Neural progenitor cell (in vitro differentiated cells): ENCODE data around the gene WDR33. TPM values are rescaled to one million over a fixed set of nuclear protein-coding genes. Genes with fewer than 3 reads are reported as not detected.

Experiments
- DNase-seq: peaks from one replicate; pipeline ENCODE4 v3.0.0-alpha.2; 2016; ENCODE audit warnings: low spot score
- H2AFZ ChIP-seq: fragments of 200-600 bp; sonication (generic); replicated peaks from 2 replicates; pipeline ENCODE4 v1.6.1; 2016; ENCODE audit warnings: antibody characterized with exemption
- H3F3A ChIP-seq: fragments of 200-600 bp; sonication (generic); 2 replicates; pipeline ENCODE4 v1.6.1; 2016; ENCODE audit warnings: antibody characterized with exemption, low read depth
- H3K27ac ChIP-seq: fragments of 200-600 bp; sonication (generic); 2 replicates; pipeline ENCODE4 v1.5.1; 2016; ENCODE audit warnings: mild to moderate bottlenecking
- H3K27me3 ChIP-seq: fragments of 200-600 bp; sonication (generic); 2 replicates; pipeline ENCODE4 v1.6.1; 2016; ENCODE audit warnings: mild to moderate bottlenecking, moderate library complexity
- H3K36me3 ChIP-seq: fragments of 200-600 bp; sonication (generic); 2 replicates; pipeline ENCODE4 v1.5.1; 2016
- H3K4me1 ChIP-seq: fragments of 200-600 bp; sonication (generic); 2 replicates; pipeline ENCODE4 v1.6.1; 2016; ENCODE audit warnings: mixed run types
- H3K4me2 ChIP-seq: fragments of 200-600 bp; sonication (generic); 2 replicates; pipeline ENCODE4 v1.6.1; 2016
- H3K4me3 ChIP-seq: fragments of 200-600 bp; sonication (generic); 2 replicates; pipeline ENCODE4 v1.5.1; 2016
- H3K79me2 ChIP-seq: fragments of 200-600 bp; sonication (generic); 2 replicates; pipeline ENCODE4 v1.6.1; 2016; ENCODE audit warnings: low read depth
- H3K9ac ChIP-seq: fragments of 200-600 bp; sonication (generic); 2 replicates; pipeline ENCODE4 v1.6.1; 2016
- H3K9me3 ChIP-seq: fragments of 200-600 bp; sonication (generic); 2 replicates; pipeline ENCODE4 v1.5.1; 2016; ENCODE audit warnings: low read depth
- H4K20me1 ChIP-seq: fragments of 200-600 bp; sonication (generic); 2 replicates; pipeline ENCODE4 v1.6.1; 2016; ENCODE audit warnings: low read depth
- H3K27ac Mint-ChIP-seq: 3 replicates; pipeline ENCODE4 v1.8.0; 2021; ENCODE audit warnings: mixed read lengths
- H3K27me3 Mint-ChIP-seq: 2 replicates; pipeline ENCODE4 v1.8.0; 2022; ENCODE audit warnings: low read depth, mild to moderate bottlenecking, inconsistent platforms, moderate library complexity, mixed read lengths; ENCODE audit not compliant: insufficient read depth
- H3K36me3 Mint-ChIP-seq: 3 replicates; pipeline ENCODE4 v1.8.0; 2021; ENCODE audit warnings: mixed read lengths
- H3K4me1 Mint-ChIP-seq: 3 replicates; pipeline ENCODE4 v1.8.0; 2021; ENCODE audit warnings: mixed read lengths
- H3K4me3 Mint-ChIP-seq: 3 replicates; pipeline ENCODE4 v1.8.0; 2021; ENCODE audit warnings: mild to moderate bottlenecking, moderate library complexity, mixed read lengths
- H3K9me3 Mint-ChIP-seq: 3 replicates; pipeline ENCODE4 v1.8.0; 2020; ENCODE audit warnings: mixed read lengths
- CTCF ChIP-seq: fragments of 200-600 bp; sonication (generic); IDR thresholded peaks from 2 replicates; pipeline ENCODE4 v1.5.1; 2017; ENCODE audit warnings: antibody characterized with exemption, mild to moderate bottlenecking
- EZH2 ChIP-seq: fragments of 200-600 bp; sonication (generic); IDR thresholded peaks from 2 replicates; pipeline ENCODE4 v1.6.1; 2017; ENCODE audit warnings: antibody characterized with exemption, mild to moderate bottlenecking, moderate library complexity
- EZH2phosphoT487 ChIP-seq: fragments of 200-600 bp; sonication (generic); IDR thresholded peaks from 2 replicates; pipeline ENCODE4 v1.6.1; 2017; ENCODE audit warnings: antibody characterized with exemption
- total RNA-seq: library from RNA; depleted of rRNA; stranded (reverse); fragments of >200 nt; gene quantifications from 2 replicates; pipeline ENCODE4 v1.2.3, GENCODE V29; 2015; ENCODE audit warnings: low replicate concordance

Gene WDR33
- total RNA-seq, 1 donor from 2014 or later = 83.4 TPM

GRCh38 chr2:127733113-127733815 is 77.7 kb downstream of the WDR33 start:
- H3K4me3 ChIP-seq = no peak overlapping the region
- TF ChIP-seq CTCF (no peak), EZH2phosphoT487 (no peak), EZH2 (no peak)
- H3K9ac ChIP-seq = no peak overlapping the region
- H2AFZ ChIP-seq = no peak overlapping the region
- H3K27me3 Mint-ChIP-seq = peaks cover 2% of the 10 kb centered on the region
- no peaks in the 10 kb centered on the region for H4K20me1 ChIP-seq
- H3K4me2 ChIP-seq = no peak overlapping the region
- no peaks in the 10 kb centered on the region for H3K79me2 ChIP-seq
- H3K4me3 Mint-ChIP-seq = no peak overlapping the region
- no peaks in the 10 kb centered on the region for H3K9me3 ChIP-seq
- no peaks in the 10 kb centered on the region for H3K9me3 Mint-ChIP-seq
- H3K4me1 ChIP-seq = no peaks in the 10 kb centered on the region
- H3K27me3 ChIP-seq = no peaks in the 10 kb centered on the region
- H3K27ac Mint-ChIP-seq = no peak overlapping the region
- DNase-seq = no peak
- H3K36me3 ChIP-seq = no peaks in the 10 kb centered on the region
- no peak overlapping the region for H3K27ac ChIP-seq
- peaks cover 2% of the 10 kb centered on the region for H3K36me3 Mint-ChIP-seq
- H3F3A ChIP-seq = no peaks in the 10 kb centered on the region
- H3K4me1 Mint-ChIP-seq = no peaks in the 10 kb centered on the region

DNA sequence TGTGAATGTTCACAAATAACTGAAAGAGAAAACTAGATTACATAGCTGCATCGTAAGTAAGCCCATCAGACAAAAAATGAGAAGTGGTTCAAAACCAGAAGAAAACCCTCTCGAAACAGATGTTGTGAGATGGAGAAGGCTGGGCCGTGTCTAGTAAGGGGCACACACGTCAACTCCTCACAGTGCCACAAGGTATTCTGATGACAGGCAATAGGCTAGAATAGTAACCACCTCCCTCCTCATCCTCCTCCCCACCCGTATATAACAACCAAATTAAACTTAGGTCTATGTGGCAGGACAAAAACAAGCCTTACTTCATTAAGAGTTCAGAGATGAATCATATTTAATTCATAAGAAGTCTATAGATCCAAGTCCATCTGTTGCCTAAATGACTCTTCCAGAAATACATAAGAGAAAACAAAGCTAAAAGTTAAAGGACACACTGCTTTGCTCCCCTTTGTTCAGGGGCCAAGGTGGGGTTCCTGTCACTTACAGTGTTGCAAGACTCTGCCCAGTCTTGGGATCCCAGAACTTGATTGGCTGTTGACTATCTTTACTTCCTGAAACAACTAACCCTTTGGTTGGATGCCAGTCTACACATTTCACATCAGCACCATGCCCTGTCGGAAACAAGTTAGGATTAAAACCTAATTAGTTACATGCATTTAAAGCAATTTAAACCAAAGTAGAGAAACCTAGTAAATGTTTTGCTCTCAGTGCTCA is 84.7 kb downstream of the WDR33 start:
- peaks cover 10% of the 10 kb centered on the region for H3K36me3 Mint-ChIP-seq
- TF ChIP-seq CTCF (no peak), EZH2 (no peak), EZH2phosphoT487 (no peak)
- Histone ChIP-seq H3K27me3 (no peaks in the 10 kb centered on the region), H3K9ac (no peak overlapping the region), H3K4me3 (no peak overlapping the region), H2AFZ (no peak overlapping the region), H4K20me1 (no peaks in the 10 kb centered on the region), H3F3A (no peaks in the 10 kb centered on the region), H3K27ac (no peak overlapping the region), H3K9me3 (no peaks in the 10 kb centered on the region), H3K79me2 (no peaks in the 10 kb centered on the region), H3K4me2 (no peak overlapping the region), H3K4me1 (no peaks in the 10 kb centered on the region), H3K36me3 (no peaks in the 10 kb centered on the region)
- no peak overlapping the region for H3K4me3 Mint-ChIP-seq
- no peaks in the 10 kb centered on the region for H3K9me3 Mint-ChIP-seq
- H3K4me1 Mint-ChIP-seq = no peaks in the 10 kb centered on the region
- no peaks in the 10 kb centered on the region for H3K27me3 Mint-ChIP-seq
- H3K27ac Mint-ChIP-seq = no peak overlapping the region
- DNase-seq = no peak

GRCh38 chr2:127722807-127723206 is 88.2 kb downstream of the WDR33 start:
- peaks cover 2% of the 10 kb centered on the region for H3K27me3 Mint-ChIP-seq
- no peaks in the 10 kb centered on the region for H3K4me1 ChIP-seq
- H3K4me3 Mint-ChIP-seq = no peak overlapping the region
- TF ChIP-seq EZH2 = no peak
- no peaks in the 10 kb centered on the region for H3K4me1 Mint-ChIP-seq
- H3K9me3 Mint-ChIP-seq = no peaks in the 10 kb centered on the region
- H3K27ac ChIP-seq = no peak overlapping the region
- H3K27me3 ChIP-seq = no peaks in the 10 kb centered on the region
- no peaks in the 10 kb centered on the region for H3K9me3 ChIP-seq
- no peaks in the 10 kb centered on the region for H3K36me3 ChIP-seq
- H3K4me2 ChIP-seq = no peak overlapping the region
- H4K20me1 ChIP-seq = no peaks in the 10 kb centered on the region
- H3K79me2 ChIP-seq = no peaks in the 10 kb centered on the region
- no peaks in the 10 kb centered on the region for H3F3A ChIP-seq
- no peak overlapping the region for H3K9ac ChIP-seq
- no peak overlapping the region for H3K27ac Mint-ChIP-seq
- H3K4me3 ChIP-seq = no peak overlapping the region
- H2AFZ ChIP-seq = no peak overlapping the region
- no peak for DNase-seq
- peaks cover 30% of the 10 kb centered on the region for H3K36me3 Mint-ChIP-seq

GRCh38 chr2:127721978-127722355 is 89.0 kb downstream of the WDR33 start:
- Mint-ChIP-seq H3K4me3 (no peak overlapping the region), H3K27ac (no peak overlapping the region), H3K4me1 (no peaks in the 10 kb centered on the region), H3K27me3 (peaks cover 2% of the 10 kb centered on the region), H3K36me3 (peaks cover 30% of the 10 kb centered on the region), H3K9me3 (no peaks in the 10 kb centered on the region)
- Histone ChIP-seq H3F3A (no peaks in the 10 kb centered on the region), H3K79me2 (no peaks in the 10 kb centered on the region), H3K27ac (no peak overlapping the region), H3K4me1 (no peaks in the 10 kb centered on the region), H3K27me3 (no peaks in the 10 kb centered on the region), H3K36me3 (no peaks in the 10 kb centered on the region), H3K4me2 (no peak overlapping the region), H2AFZ (no peak overlapping the region), H3K9ac (no peak overlapping the region), H4K20me1 (no peaks in the 10 kb centered on the region), H3K4me3 (no peak overlapping the region), H3K9me3 (no peaks in the 10 kb centered on the region)
- DNase-seq = no peak
- TF ChIP-seq CTCF = no peak
- no peak for TF ChIP-seq EZH2
- TF ChIP-seq EZH2phosphoT487 = no peak
